ENCODE results near the gene POLR1H. TPM values are rescaled to one million over a fixed set of nuclear protein-coding genes. Genes with fewer than 3 reads are reported as not detected.

Gene POLR1H
- total RNA-seq, 1 experiment from 2014 or later, result 42.6 TPM

DNA sequence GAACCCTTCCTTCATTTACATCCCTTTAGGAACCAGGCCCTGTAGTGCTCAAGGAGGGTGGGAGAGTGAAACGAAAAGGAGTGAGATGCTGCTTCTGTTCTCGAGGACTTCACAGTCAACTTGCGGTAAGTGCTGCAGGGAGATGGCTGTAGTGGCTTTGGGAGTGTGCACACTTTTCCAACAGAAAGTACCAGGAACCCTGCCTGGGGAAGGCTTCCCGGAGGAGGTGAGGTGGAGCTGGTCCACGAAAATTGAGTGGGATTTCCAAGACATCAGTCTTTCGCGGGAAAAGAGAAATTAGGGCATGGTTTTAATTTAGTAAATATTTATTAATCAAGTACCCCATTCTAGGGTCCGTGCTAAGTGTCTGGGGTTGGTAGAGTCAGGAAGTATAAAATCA is 39.1 kb downstream of the POLR1H start:
- Histone ChIP-seq H3K27ac (ENCODE audit: low read depth, low read length) (no peak overlapping the region), H3K9me2 (ENCODE audit: insufficient read depth) (no peaks in the 10 kb centered on the region), H3K36me3 (ENCODE audit: control insufficient read depth in 1 of 2, insufficient read depth in 2 of 2, low read length in 2 of 2) (no peaks in the 10 kb centered on the region), H3K4me2 (ENCODE audit: low read length) (peak overlapping the region; percentile 91), H2AFZ (ENCODE audit: low read depth, low read length, poor library complexity, severe bottlenecking) (peak overlapping the region; percentile 75), H4K20me1 (ENCODE audit: insufficient read depth) (no peaks in the 10 kb centered on the region), H3K79me2 (ENCODE audit: insufficient read depth, low read length) (no peaks in the 10 kb centered on the region), H3K27me3 (ENCODE audit: insufficient read depth, low read length) (no peaks in the 10 kb centered on the region), H3K9ac (ENCODE audit: low read length) (peak overlapping the region; percentile 64), H3K4me1 (ENCODE audit: control insufficient read depth in 1 of 2, insufficient read depth in 2 of 2, low read length in 2 of 2) (peaks cover 23 to 65% of the 10 kb centered on the region in 2 experiments), H3K9me3 (ENCODE audit: control insufficient read depth in 1 of 2, insufficient read depth in 1 of 2, low read depth in 1 of 2, low read length in 2 of 2) (no peaks in the 10 kb centered on the region), H3K4me3 (replicated peaks in 1 of 2; ENCODE audit: low read depth in 1 of 2, low read length in 2 of 2) (peak overlapping the region in 1 of 2 experiments; percentile 56; a peak in 1 of 4 replicates)
- BruUV-seq (replicated peaks), result no TSS peak
- TF ChIP-seq, protein P1, sequence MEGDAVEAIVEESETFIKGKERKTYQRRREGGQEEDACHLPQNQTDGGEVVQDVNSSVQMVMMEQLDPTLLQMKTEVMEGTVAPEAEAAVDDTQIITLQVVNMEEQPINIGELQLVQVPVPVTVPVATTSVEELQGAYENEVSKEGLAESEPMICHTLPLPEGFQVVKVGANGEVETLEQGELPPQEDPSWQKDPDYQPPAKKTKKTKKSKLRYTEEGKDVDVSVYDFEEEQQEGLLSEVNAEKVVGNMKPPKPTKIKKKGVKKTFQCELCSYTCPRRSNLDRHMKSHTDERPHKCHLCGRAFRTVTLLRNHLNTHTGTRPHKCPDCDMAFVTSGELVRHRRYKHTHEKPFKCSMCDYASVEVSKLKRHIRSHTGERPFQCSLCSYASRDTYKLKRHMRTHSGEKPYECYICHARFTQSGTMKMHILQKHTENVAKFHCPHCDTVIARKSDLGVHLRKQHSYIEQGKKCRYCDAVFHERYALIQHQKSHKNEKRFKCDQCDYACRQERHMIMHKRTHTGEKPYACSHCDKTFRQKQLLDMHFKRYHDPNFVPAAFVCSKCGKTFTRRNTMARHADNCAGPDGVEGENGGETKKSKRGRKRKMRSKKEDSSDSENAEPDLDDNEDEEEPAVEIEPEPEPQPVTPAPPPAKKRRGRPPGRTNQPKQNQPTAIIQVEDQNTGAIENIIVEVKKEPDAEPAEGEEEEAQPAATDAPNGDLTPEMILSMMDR (IDR thresholded peaks at IDR 0.05 in 2 of 3, conservative IDR thresholded peaks at IDR 0.05 in 1 of 3; ENCODE audit: borderline replicate concordance in 1 of 3, insufficient read depth in 1 of 3, low read depth in 2 of 3, low read length in 2 of 3), result no peak
- TF ChIP-seq EGR1 (IDR thresholded peaks at IDR 0.05; ENCODE audit: low read depth) (no peak), JUND (IDR thresholded peaks at IDR 0.05) (no peak), ELF1 (IDR thresholded peaks at IDR 0.05; ENCODE audit: borderline replicate concordance, low read depth) (no peak), CBX3 (IDR thresholded peaks at IDR 0.05; ENCODE audit: low read depth) (no peak), FOSL1 (IDR thresholded peaks at IDR 0.05; ENCODE audit: low read depth) (no peak), POLR2AphosphoS5 (IDR thresholded peaks at IDR 0.05; ENCODE audit: low read depth, low read length) (no peak), CEBPB (IDR thresholded peaks at IDR 0.05; ENCODE audit: low read depth) (no peak), RAD21 (IDR thresholded peaks at IDR 0.05; ENCODE audit: low read depth) (no peak), EZH2 (IDR thresholded peaks at IDR 0.05) (no peak)
- TF ChIP-seq, protein P2, sequence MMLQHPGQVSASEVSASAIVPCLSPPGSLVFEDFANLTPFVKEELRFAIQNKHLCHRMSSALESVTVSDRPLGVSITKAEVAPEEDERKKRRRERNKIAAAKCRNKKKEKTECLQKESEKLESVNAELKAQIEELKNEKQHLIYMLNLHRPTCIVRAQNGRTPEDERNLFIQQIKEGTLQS (IDR thresholded peaks at IDR 0.05), result no peak
- TF ChIP-seq, protein P3, sequence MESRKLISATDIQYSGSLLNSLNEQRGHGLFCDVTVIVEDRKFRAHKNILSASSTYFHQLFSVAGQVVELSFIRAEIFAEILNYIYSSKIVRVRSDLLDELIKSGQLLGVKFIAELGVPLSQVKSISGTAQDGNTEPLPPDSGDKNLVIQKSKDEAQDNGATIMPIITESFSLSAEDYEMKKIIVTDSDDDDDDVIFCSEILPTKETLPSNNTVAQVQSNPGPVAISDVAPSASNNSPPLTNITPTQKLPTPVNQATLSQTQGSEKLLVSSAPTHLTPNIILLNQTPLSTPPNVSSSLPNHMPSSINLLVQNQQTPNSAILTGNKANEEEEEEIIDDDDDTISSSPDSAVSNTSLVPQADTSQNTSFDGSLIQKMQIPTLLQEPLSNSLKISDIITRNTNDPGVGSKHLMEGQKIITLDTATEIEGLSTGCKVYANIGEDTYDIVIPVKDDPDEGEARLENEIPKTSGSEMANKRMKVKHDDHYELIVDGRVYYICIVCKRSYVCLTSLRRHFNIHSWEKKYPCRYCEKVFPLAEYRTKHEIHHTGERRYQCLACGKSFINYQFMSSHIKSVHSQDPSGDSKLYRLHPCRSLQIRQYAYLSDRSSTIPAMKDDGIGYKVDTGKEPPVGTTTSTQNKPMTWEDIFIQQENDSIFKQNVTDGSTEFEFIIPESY (IDR thresholded peaks at IDR 0.05; ENCODE audit: extremely low read depth, insufficient replicate concordance, low read length), result no peak
- intact Hi-C loops (cut with micrococcal nuclease), result no loop called here
- ChIA-PET RAD21 (ENCODE audit: low non-redundant PET in 1 of 2, low total read pairs in 2 of 2, uncharacterized antibody in 2 of 2, unreplicated experiment in 2 of 2) (no interaction called here), POLR2A (no interaction called here), CTCF (no interaction called here)
- no peak for ATAC-seq
- no peak for DNase-seq (ENCODE audit: low read depth, low spot score)

Measured in HCT116 (cell line).